RWPE2 (cell line): ENCODE results near the gene TMEM203.

Source experiments
- ATAC-seq: fragments of 200-7000 bp; cut with Tn5 transposase; 3 replicates; pipeline ENCODE4 v1.9.1; 2021; ENCODE audit warnings: low read depth
- DNase-seq: peaks from one replicate; pipeline ENCODE4 v3.0.0-alpha.2; 2020; ENCODE audit warnings: low spot score
- H3K27ac ChIP-seq: fragments of 450-650 bp; 2 replicates; pipeline ENCODE4 v1.5.1; 2017; ENCODE audit warnings: mild to moderate bottlenecking; ENCODE audit not compliant: poor library complexity, severe bottlenecking
- H3K27me3 ChIP-seq: fragments of 250-450 bp; sonication (Bioruptor Pico); 2 replicates; pipeline ENCODE4 v1.5.1; 2021; ENCODE audit warnings: mild to moderate bottlenecking, moderate library complexity; ENCODE audit not compliant: insufficient read depth, poor library complexity, severe bottlenecking
- H3K36me3 ChIP-seq: fragments of 250-450 bp; sonication (Bioruptor Pico); 2 replicates; pipeline ENCODE4 v1.5.1; 2020; ENCODE audit warnings: low read depth, mild to moderate bottlenecking, moderate library complexity
- H3K4me1 ChIP-seq: fragments of 250-450 bp; sonication (Bioruptor Pico); 2 replicates; pipeline ENCODE4 v1.5.1; 2021; ENCODE audit warnings: mild to moderate bottlenecking, moderate library complexity; ENCODE audit not compliant: insufficient read depth, poor library complexity, severe bottlenecking
- H3K4me3 ChIP-seq: fragments of 250-450 bp; sonication (Bioruptor Pico); 2 replicates; pipeline ENCODE4 v1.5.1; 2021; ENCODE audit warnings: mild to moderate bottlenecking, moderate library complexity; ENCODE audit not compliant: severe bottlenecking
- H3K9me3 ChIP-seq: fragments of 250-450 bp; sonication (Bioruptor Pico); 2 replicates; pipeline ENCODE4 v1.5.1; 2021; ENCODE audit warnings: mild to moderate bottlenecking, moderate library complexity; ENCODE audit not compliant: severe bottlenecking
- CTCF ChIP-seq: fragments of 450-650 bp; IDR thresholded peaks from one replicate; pipeline ENCODE4 v1.5.1; 2017; ENCODE audit warnings: mild to moderate bottlenecking, moderate library complexity; ENCODE audit not compliant: poor library complexity, severe bottlenecking

The TMEM203 gene

DNA sequence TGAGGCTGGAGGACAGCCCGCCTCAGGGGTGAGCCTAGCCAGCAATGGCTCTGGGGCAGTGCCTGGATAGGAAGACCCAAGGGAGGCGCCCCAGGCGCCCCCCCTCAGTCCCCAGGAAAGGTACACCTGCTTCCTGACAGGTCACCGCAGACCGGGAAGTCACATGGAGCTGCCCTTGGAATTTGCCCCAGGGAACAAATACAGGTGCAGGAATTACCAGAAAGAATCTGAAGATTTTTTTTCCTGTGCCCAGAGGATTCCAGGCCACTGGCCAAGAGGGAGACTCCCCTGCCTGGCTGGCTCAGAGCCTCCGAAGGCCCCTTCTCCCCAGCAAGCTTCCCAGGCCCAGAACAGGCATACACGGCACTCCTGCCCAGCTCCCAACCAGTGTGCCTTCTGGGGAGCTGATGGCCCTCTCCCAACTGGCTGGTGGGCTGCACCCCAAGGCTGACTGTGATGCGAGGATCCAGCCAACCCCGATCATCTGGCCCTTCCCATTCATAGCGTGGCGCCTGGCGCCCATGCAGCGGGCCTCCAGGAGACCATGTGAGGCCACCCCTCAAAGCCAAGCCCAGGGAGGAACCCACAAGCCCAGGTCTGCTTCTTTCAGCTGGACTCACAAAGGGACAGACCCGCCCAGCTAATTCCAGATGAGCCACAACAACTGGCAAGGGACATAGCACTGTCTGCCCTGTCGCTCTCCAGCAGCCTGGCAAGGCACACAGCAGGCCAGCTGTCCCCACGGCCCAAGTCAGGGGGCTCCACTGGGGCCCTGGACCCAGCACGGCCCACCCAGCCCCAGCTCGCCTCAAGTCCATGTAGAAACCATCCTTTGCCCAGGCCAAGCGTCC, 7.2 kb downstream of the TMEM203 start:
- ATAC-seq = peak; percentile 3; the same call in 2 of the 3 replicates
- Histone ChIP-seq H3K27ac (peak overlapping the region; percentile 16), H3K4me3 (no peak overlapping the region), H3K4me1 (peaks cover 18% of the 10 kb centered on the region), H3K27me3 (no peaks in the 10 kb centered on the region), H3K9me3 (no peaks in the 10 kb centered on the region), H3K36me3 (no peaks in the 10 kb centered on the region)
- no peak for DNase-seq
- TF ChIP-seq CTCF = no peak

GRCh38 chr9:137195525-137196220, 9.8 kb downstream of the TMEM203 start:
- TF ChIP-seq CTCF = no peak
- no peaks in the 10 kb centered on the region for H3K9me3 ChIP-seq
- H3K4me1 ChIP-seq = peaks cover 18% of the 10 kb centered on the region
- ATAC-seq (peak; percentile 10; the same call in 1 of the 3 replicates), DNase-seq (no peak)
- no peak overlapping the region for H3K4me3 ChIP-seq
- no peaks in the 10 kb centered on the region for H3K27me3 ChIP-seq
- peaks cover 6% of the 10 kb centered on the region; the same call in 1 of the 2 replicates for H3K36me3 ChIP-seq
- H3K27ac ChIP-seq = peak overlapping the region; percentile 25

- Histone ChIP-seq H3K4me3 (no peak overlapping the region), H3K27me3 (no peaks in the 10 kb centered on the region), H3K27ac (peak overlapping the region; percentile 25), H3K36me3 (peaks cover 9% of the 10 kb centered on the region; the same call in 1 of the 2 replicates), H3K9me3 (no peaks in the 10 kb centered on the region), H3K4me1 (peaks cover 18% of the 10 kb centered on the region)
- DNase-seq = no peak
- peak; percentile 49 for ATAC-seq
- TF ChIP-seq CTCF = no peak
Measured at GRCh38 chr9:137194909-137195308, 10.5 kb downstream of the TMEM203 start.

DNA sequence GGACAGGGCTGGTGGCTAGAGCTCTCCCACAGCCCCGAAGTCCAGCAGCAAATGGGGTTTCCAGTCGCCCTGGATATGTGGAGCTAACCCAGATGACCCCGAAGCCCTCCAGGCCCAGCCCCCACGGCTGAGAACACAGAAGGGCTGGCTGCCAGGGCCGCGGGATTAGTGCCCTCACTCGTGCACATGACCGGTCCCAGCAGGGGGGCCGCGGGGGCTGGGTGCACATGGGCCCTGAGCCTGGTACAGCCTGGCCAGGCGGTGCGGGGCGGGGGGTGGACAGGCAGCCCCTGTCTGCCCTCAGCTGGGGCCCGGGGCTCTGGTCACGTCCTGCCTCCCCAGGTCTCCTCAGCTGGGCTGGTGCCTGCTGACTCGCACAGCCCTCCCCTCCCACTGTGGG, 11.1 kb downstream of the TMEM203 start:
- no peak for DNase-seq
- Histone ChIP-seq H3K4me3 (no peak overlapping the region), H3K4me1 (peaks cover 18% of the 10 kb centered on the region), H3K36me3 (peaks cover 11% of the 10 kb centered on the region; the same call in 1 of the 2 replicates), H3K27me3 (no peaks in the 10 kb centered on the region), H3K27ac (peak overlapping the region; percentile 25), H3K9me3 (no peaks in the 10 kb centered on the region)
- ATAC-seq = no peak
- no peak for TF ChIP-seq CTCF
